Eye (tissue), 1 donor: ENCODE measurements around the gene CMTM3.
"Not testable (repeated sequence)": the region's sequence is repeated elsewhere in the genome, so short reads cannot be mapped to it uniquely, and the experiment has no call there.

ENCODE experiments used
- DNase-seq: peaks from one replicate; pipeline ENCODE4 v3.0.0-alpha.2; 2015

CMTM3 gene

GRCh38 chr16:66637806-66638205 is 33.3 kb downstream of the CMTM3 start:
- no peak for DNase-seq

DNA sequence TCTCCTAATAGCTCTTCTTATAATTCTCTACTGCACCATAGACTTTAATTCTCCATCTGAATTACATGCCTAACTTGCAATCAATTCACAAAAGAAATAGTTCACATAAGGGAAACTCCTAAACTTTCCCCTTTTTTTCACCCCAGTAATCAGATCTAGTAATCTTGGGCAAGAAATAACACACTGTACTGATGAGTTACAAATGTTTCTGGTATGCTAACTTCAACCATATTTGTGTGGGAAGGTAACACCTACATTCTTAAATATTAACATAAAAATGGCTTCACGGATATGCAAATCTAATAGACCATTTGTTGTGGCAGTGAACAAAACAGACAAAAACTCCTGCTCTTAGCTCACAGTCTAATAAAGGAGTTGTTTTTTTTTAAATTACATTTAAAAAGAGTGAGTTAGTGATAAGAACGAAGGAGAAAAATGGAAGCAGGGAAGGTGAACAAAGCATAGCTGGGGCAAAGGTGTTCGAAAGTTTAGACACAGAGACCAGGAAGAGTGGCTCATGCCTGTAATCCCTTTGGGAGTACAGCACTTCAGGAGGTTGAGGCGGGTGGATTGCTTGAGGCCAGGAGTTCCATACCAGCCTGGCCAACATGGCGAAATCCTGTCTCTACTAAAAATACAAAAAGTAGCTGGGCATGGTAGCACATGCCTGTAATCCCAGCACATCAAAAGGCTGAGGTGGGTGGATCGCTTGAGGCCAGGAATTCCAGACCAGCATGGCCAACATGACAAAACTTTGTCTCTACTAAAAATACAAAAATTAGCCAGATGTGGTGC is 34.8 kb downstream of the CMTM3 start:
- no peak for DNase-seq

- DNase-seq: no peak
These were observed 36.3 kb downstream of the CMTM3 start for GRCh38 chr16:66640724-66641314.

DNA sequence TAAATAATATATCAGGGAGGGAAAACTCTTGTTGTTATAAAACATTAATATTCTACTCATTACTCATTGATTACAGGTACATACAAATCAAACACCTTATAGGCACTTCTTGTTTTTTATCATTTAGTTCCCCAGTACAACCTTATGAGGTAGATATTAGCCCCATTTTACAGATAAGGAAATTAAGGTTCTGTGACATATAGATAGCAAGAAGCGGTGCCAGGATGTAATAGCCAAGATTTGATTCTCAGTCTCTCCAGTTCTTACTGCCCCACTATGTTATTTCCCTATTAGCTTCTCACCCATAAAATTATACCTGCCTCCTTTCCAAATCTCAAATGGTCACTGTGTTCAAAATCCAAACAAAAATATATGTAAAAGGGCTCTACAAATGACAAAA is 36.9 kb downstream of the CMTM3 start:
- DNase-seq: no peak

DNA sequence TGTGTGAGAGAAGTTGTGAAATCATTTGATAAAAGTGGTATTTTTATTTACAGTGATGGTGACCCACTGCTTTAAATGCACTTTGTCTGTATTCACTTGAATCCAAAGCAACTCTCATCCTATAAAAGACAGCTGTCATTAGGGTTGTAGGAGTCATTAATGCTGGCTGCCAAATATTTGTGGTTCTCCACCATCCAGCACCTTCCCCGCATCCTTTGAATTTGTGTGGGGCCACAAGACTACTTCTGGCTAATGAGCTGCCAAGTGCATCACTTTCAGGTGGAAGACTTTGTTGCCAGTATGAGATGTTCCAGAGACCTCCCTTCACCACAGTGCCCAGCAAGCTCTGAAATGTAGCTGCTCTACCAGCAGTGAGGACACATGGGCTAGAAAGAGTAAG is 43.4 kb downstream of the CMTM3 start:
- no peak for DNase-seq

DNA sequence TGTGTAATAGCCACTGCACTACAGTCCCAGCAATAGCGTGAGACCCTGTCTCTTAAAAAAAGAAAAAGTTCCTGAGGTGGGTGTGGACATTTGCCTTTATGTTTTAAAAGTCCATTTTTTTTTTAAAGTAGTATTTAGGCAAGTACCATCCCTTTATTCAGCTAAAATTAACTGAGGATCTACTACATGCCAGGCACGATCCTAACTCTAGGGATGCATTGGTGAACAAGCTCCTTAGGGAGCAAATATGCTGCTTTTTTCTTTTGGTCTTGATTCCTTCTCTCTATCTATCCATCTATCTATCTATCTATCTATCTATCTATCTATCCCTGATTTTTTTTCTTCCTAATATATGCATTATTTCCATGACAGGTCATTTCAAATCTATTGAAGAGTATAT is 44.7 kb downstream of the CMTM3 start:
- no peak for DNase-seq

DNA sequence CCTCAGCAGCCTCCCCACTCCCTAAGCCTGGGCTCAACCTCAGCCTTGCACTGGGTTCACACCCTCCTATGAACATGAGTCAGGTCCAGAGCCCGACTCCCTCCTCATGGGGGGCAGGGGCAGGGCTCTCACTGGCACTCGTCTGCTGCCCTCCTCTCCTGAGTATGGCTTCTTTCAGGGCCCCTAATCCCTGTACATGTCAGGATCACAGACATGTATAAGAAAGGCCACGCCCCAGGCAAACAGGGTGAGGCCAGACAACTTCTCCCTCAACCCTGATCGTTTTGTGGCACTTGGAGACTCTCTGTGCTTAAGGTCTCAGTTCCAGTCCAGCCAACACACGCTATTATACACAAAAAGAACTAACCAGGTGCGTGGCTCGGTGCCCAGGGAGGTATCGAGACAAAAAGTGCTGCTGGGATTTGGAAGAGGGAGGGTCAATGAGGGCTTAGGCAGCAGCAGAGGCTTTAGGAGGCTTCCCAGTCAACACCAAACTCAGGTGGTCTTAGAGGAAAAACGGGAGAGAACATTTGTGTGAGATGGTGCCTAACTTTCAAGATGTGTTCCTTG is 45.2 kb downstream of the CMTM3 start:
- no peak for DNase-seq

DNA sequence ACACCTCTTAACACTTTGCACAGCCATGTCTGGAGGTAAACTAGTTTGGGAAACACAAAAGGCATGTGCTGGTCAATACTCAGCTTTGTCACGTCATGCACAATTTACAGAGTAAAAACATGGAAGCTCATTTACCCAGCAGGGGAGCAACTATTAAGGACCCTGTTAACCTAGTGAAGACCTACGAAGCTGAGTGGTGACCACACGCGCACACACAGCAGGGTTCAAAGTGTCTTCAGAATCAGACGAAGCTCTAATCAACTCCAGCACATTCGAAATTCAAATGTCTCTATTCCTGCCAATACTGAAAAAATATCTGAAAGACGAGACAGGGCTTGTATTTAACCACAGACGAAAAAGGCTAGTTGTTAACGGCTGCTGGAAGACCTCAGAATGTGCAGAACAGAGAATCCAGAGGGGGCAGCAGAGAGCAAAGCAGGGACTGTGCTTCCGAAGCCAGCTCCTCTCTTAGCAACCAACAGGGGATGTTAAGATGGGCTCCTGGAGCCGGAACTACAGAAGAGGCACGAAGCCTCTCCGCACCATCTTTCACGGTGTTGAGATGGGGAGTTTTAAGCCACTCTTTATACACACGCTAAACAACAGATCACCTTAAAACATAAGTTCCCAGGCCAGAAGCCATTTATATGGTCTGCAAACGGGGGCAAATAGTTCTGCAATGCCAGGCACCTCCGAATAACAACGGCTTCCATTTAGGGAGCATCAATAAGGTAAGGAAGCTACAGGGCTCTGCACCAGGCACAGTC is 46.4 kb downstream of the CMTM3 start:
- peak; percentile 98 for DNase-seq

- peak; percentile 33 for DNase-seq
These were observed 46.9 kb downstream of the CMTM3 start for GRCh38 chr16:66651474-66651765.

DNA sequence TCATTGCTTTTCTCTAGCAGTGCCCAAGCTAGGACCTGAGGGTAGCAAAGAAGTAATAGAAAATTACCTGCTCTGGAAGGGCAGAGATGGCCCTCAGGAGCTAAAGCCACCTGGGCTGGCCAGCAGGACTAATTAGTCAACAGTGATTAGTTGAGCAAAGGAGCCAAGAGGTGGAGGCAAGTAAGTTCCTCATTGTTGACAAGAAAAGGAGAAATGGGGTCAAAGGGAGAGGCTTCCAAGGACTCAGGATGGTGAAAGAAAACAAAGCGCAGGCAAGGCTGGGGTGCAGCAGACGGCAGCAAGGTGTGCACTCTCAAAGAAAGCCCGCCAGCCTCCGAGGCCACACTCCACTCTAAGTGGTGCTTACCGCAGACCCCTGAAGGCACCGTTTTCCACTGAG is 47.5 kb downstream of the CMTM3 start:
- no peak for DNase-seq

GRCh38 chr16:66652661-66653360 is 48.3 kb downstream of the CMTM3 start:
- no peak for DNase-seq

DNA sequence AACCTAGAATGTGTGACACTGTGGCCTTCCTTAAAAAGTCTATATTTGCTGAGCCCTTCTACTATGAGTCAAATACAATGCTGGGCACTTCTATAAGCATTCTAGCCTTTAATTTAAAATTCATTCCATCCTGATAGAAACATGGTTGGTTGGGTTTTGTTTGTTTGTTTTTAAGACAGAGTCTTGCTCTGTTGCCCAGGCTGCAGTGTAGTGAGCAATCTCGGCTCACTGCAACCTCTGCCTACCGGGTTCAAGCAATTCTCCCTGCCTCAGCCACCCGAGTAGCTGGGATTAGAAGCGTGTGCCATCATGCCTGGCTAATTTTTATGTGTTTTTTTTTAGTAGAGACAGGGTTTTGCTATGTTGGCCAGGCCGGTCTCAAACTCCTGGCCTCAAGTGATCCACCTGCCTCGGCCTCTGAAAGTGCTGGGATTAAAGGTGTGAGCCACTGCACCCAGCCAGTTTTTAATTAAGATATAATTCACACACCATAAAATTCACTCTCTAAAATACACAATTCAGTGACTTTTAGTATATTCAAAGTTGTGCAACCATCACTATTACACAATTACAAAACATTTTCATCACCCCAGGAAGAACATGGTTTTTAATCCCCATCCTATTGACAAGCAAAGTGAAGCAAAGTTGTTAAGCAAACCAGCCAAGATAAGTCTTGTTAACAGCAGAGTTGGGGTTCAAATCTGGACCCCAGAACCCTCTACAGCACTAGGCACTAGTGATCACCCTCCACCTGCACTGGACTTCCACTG is 49.3 kb downstream of the CMTM3 start:
- no peak for DNase-seq

DNA sequence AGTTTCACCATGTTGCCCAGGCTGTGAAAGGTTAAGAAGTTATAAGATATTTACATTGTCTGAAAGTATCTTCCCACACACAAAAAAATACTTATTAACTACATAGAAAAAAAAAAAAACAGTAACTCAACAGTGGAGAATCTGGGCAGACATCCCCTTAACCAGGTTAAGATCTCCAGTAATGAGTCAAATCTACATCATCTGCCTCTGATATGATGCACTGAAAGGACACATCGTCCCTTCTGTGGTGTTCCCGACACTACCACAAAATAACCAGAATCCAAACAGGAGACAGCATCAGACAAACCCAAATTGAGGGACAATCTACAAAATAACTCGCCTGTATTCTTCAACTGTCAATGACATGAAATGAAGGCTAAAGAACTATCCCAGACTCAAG is 52.0 kb downstream of the CMTM3 start:
- no peak for DNase-seq

- peak; percentile 60 for DNase-seq
These were observed 53.8 kb downstream of the CMTM3 start for GRCh38 chr16:66658143-66658859.

DNA sequence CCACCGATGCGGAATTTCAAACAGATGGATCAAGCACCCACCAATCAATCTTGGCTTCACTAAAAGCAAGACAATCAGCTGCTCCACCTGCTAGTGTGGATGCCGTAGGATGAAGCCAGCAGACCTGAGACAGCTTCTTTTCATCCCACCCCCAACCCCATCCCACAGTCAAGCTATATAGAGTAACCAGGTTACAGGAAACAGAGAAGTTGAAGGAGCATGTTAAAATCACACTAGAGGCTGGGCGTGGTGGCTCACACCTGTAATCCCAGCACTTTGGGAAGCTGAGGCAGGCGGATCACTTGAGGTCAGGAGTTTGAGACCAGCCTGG is 54.3 kb downstream of the CMTM3 start:
- no peak for DNase-seq

GRCh38 chr16:66660422-66661209 is 56.1 kb downstream of the CMTM3 start:
- DNase-seq: peak; percentile 91

GRCh38 chr16:66661210-66661560 is 56.7 kb downstream of the CMTM3 start:
- no peak for DNase-seq

- DNase-seq: not testable (repeated sequence)
These were observed 57.3 kb downstream of the CMTM3 start for GRCh38 chr16:66661671-66662346.

DNA sequence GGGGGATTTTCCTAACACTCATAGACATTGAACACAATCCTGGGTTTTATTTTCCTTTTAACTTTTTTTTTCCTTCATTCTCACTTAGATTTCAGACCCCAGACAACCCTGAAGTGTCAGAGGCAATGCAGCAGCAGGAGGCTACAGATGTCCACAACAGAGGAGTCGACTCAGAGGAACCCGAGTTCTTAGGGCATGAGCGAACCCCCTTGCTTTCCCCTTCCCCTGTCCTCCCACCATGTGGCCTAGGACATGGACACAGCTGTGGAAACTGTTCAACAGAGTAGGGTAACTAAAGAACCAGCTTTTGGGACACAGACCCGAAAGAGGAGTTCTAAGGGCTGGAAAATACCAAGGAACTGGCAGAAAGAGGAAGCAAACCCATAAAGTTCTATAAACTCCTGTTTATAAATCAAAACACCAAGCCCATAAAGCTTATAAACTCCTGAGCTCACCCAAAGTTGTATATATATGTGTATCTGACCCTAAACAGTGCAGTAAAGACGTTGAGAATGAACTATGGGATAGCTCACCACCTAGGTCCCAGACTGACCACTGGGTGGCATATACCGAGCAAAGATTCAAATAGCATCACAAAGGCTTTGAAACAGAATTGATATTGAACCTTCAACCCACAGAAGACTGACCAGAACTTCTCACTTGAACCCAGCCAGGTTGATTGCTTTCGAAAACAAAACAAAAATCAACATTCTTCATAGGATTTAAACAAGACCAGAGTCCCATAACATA is 58.1 kb downstream of the CMTM3 start:
- DNase-seq: peak; percentile 37
